GM23338 (cell line): ENCODE results near the gene PPP1R27. TPM values are rescaled to one million over a fixed set of nuclear protein-coding genes. Genes with fewer than 3 reads are reported as not detected.

Experiments
- ATAC-seq: fragments of 200-7000 bp; cut with Tn5 transposase; 3 replicates; pipeline ENCODE4 v1.9.1; 2020
- DNase-seq: peaks from one replicate; pipeline ENCODE4 v3.0.0-alpha.2; 2015; ENCODE audit warnings: low spot score
- H2AFZ ChIP-seq: fragments of 200-600 bp; sonication (generic); 2 replicates; pipeline ENCODE4 v1.8.0; 2016; ENCODE audit warnings: antibody characterized with exemption, mild to moderate bottlenecking, moderate library complexity
- H3F3A ChIP-seq: fragments of 200-600 bp; sonication (generic); replicated peaks from 2 replicates; pipeline ENCODE4 v1.8.0; 2017; ENCODE audit warnings: antibody characterized with exemption, mixed run types, low read depth
- H3K27ac ChIP-seq: fragments of 200-600 bp; sonication (generic); 2 replicates; pipeline ENCODE4 v1.6.1; 2016; ENCODE audit warnings: low read depth
- H3K27me3 ChIP-seq: fragments of 200-600 bp; sonication (generic); 2 replicates; pipeline ENCODE4 v1.8.0; 2016; ENCODE audit warnings: mild to moderate bottlenecking, mixed run types, moderate library complexity; ENCODE audit not compliant: insufficient read depth
- H3K36me3 ChIP-seq: fragments of 200-600 bp; sonication (generic); 2 replicates; pipeline ENCODE4 v1.8.0; 2016; ENCODE audit warnings: mild to moderate bottlenecking; ENCODE audit not compliant: insufficient read depth
- H3K4me1 ChIP-seq: fragments of 200-600 bp; sonication (generic); 2 replicates; pipeline ENCODE4 v1.8.0; 2016; ENCODE audit warnings: mild to moderate bottlenecking, moderate library complexity; ENCODE audit not compliant: insufficient read depth
- H3K4me2 ChIP-seq: fragments of 200-600 bp; sonication (generic); 2 replicates; pipeline ENCODE4 v1.7.1; 2017; ENCODE audit warnings: mixed run types
- H3K4me3 ChIP-seq: fragments of 200-600 bp; sonication (generic); 2 replicates; pipeline ENCODE4 v1.6.1; 2016; ENCODE audit warnings: mixed run types
- H3K79me2 ChIP-seq: fragments of 200-600 bp; sonication (generic); replicated peaks from 2 replicates; pipeline ENCODE4 v1.8.0; 2017; ENCODE audit warnings: mild to moderate bottlenecking; ENCODE audit not compliant: insufficient read depth
- H3K9me2 ChIP-seq: fragments of 200-600 bp; sonication (generic); 2 replicates; pipeline ENCODE4 v1.8.0; 2017; ENCODE audit not compliant: insufficient read depth
- H4K20me1 ChIP-seq: fragments of 200-600 bp; sonication (generic); replicated peaks from 2 replicates; pipeline ENCODE4 v1.8.0; 2017; ENCODE audit warnings: mild to moderate bottlenecking; ENCODE audit not compliant: insufficient read depth
- H3K27ac Mint-ChIP-seq: 2 replicates; pipeline ENCODE4 v1.8.0; 2020; ENCODE audit warnings: inconsistent platforms, mild to moderate bottlenecking, moderate library complexity, mixed read lengths
- H3K27me3 Mint-ChIP-seq: 3 replicates; pipeline ENCODE4 v1.8.0; 2022; ENCODE audit warnings: low read depth, mild to moderate bottlenecking, moderate library complexity, mixed read lengths, inconsistent platforms; ENCODE audit not compliant: insufficient read depth, poor library complexity
- H3K36me3 Mint-ChIP-seq: 3 replicates; pipeline ENCODE4 v1.8.0; 2021; ENCODE audit warnings: low read depth, mild to moderate bottlenecking, inconsistent platforms, moderate library complexity, mixed read lengths
- H3K4me1 Mint-ChIP-seq: 3 replicates; pipeline ENCODE4 v1.8.0; 2020; ENCODE audit warnings: mild to moderate bottlenecking, inconsistent platforms, mixed read lengths
- H3K4me3 Mint-ChIP-seq: 3 replicates; pipeline ENCODE4 v1.8.0; 2021; ENCODE audit warnings: moderate library complexity, mild to moderate bottlenecking, inconsistent platforms, mixed read lengths
- H3K9me3 Mint-ChIP-seq: 3 replicates; pipeline ENCODE4 v1.8.0; 2020; ENCODE audit warnings: moderate library complexity, mild to moderate bottlenecking, inconsistent platforms, mixed read lengths
- CREB1 ChIP-seq: fragments of 250-450 bp; sonication (Bioruptor Pico); IDR thresholded peaks from 2 replicates; pipeline ENCODE4 v1.5.0; 2020; ENCODE audit warnings: low read depth, mild to moderate bottlenecking, moderate library complexity
- EZH2 ChIP-seq: fragments of 200-600 bp; sonication (generic); IDR thresholded peaks from one replicate; pipeline ENCODE4 v1.8.0; 2017; ENCODE audit warnings: antibody characterized with exemption, mild to moderate bottlenecking, low read depth; ENCODE audit not compliant: unreplicated experiment
- EZH2phosphoT487 ChIP-seq: fragments of 200-600 bp; sonication (generic); IDR thresholded peaks from one replicate; pipeline ENCODE4 v1.8.1; 2018; ENCODE audit warnings: antibody characterized with exemption; ENCODE audit not compliant: unreplicated experiment
- JUNB ChIP-seq: IDR thresholded peaks from one replicate; pipeline ENCODE4 v1.6.1; 2016; ENCODE audit warnings: antibody characterized with exemption; ENCODE audit not compliant: unreplicated experiment
- NANOG ChIP-seq: IDR thresholded peaks from 2 replicates; pipeline ENCODE4 v1.6.1; 2016; ENCODE audit warnings: antibody characterized with exemption, borderline replicate concordance
- POLR2AphosphoS5 ChIP-seq: IDR thresholded peaks from 2 replicates; pipeline ENCODE4 v1.6.1; 2016; ENCODE audit warnings: antibody characterized with exemption, low read depth
- STAT1 ChIP-seq: IDR thresholded peaks from one replicate; pipeline ENCODE4 v1.6.1; 2016; ENCODE audit warnings: antibody characterized with exemption; ENCODE audit not compliant: unreplicated experiment
- ZNF114 ChIP-seq: fragments of 250-450 bp; sonication (Bioruptor Pico); IDR thresholded peaks from 2 replicates; pipeline ENCODE4 v1.5.0; 2020; ENCODE audit warnings: mild to moderate bottlenecking, moderate library complexity
- ZNF331 ChIP-seq: fragments of 250-450 bp; sonication (Bioruptor Pico); IDR thresholded peaks from 2 replicates; pipeline ENCODE4 v1.5.0; 2020; ENCODE audit warnings: low read depth, mild to moderate bottlenecking, moderate library complexity
- polyA plus RNA-seq: library from polyadenylated mRNA; unstranded; fragments of >200 nt; fragmentation: Nextera tagmentation; extraction: Ambion mirVana; gene quantifications from 2 replicates; pipeline ENCODE4 v1.2.1, GENCODE V29; 2016
- total RNA-seq: library from RNA; depleted of rRNA; stranded (reverse); fragments of >200 nt; shearing (Covaris generic); gene quantifications from 2 replicates; pipeline ENCODE4 v1.2.3, GENCODE V29; 2014
- TF ChIP-seq, protein P1 (sequence below): IDR thresholded peaks from 2 replicates; pipeline ENCODE4 v1.6.1; 2016; ENCODE audit warnings: antibody characterized with exemption
- TF ChIP-seq, protein P2 (sequence below), 2 experiments: fragments of 200-600 bp in 1 of 2; sonication (generic) in 1 of 2; conservative IDR thresholded peaks; 2 replicates each; pipeline versions ENCODE4 v1.5.1 to v1.6.1; 2016 to 2017; ENCODE audit warnings: antibody characterized with exemption in 2 of 2, low read depth in 2 of 2, mild to moderate bottlenecking in 2 of 2, moderate library complexity in 1 of 2
- TF ChIP-seq, protein P3 (sequence below): fragments of 250-450 bp; sonication (Bioruptor Pico); IDR thresholded peaks from 2 replicates; pipeline ENCODE4 v1.5.0; 2020; ENCODE audit warnings: mild to moderate bottlenecking, moderate library complexity

PPP1R27 gene
- total and polyA plus RNA-seq, 2 experiments from 2014 or later, result 0.65 TPM; not detected in 1

DNA sequence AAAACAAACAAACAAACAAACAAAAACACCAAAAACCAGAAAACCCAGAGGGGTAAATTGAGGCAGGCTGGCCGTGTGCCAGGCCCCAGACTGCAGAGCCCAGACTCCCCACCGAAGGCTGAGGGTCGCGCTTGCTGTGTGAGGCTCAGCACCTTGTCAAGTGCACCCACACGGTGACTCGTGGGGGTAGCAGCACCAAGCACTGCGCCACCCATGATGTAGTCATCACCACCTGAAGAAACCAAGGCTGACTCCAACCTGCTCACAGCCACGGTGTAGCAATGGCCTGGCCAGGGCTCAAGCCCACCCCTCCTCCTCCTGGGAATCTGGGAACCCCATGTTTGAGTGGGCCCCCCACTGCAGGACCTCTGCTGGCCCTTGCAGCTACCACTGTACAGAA lies 13.7 kb downstream of the PPP1R27 start (continued):
- TF ChIP-seq, protein P1, sequence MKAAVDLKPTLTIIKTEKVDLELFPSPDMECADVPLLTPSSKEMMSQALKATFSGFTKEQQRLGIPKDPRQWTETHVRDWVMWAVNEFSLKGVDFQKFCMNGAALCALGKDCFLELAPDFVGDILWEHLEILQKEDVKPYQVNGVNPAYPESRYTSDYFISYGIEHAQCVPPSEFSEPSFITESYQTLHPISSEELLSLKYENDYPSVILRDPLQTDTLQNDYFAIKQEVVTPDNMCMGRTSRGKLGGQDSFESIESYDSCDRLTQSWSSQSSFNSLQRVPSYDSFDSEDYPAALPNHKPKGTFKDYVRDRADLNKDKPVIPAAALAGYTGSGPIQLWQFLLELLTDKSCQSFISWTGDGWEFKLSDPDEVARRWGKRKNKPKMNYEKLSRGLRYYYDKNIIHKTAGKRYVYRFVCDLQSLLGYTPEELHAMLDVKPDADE, result no peak
- TF ChIP-seq ZNF114 (CRISPR knock-in tag) (no peak), EZH2phosphoT487 (no peak)
- TF ChIP-seq, protein P2, sequence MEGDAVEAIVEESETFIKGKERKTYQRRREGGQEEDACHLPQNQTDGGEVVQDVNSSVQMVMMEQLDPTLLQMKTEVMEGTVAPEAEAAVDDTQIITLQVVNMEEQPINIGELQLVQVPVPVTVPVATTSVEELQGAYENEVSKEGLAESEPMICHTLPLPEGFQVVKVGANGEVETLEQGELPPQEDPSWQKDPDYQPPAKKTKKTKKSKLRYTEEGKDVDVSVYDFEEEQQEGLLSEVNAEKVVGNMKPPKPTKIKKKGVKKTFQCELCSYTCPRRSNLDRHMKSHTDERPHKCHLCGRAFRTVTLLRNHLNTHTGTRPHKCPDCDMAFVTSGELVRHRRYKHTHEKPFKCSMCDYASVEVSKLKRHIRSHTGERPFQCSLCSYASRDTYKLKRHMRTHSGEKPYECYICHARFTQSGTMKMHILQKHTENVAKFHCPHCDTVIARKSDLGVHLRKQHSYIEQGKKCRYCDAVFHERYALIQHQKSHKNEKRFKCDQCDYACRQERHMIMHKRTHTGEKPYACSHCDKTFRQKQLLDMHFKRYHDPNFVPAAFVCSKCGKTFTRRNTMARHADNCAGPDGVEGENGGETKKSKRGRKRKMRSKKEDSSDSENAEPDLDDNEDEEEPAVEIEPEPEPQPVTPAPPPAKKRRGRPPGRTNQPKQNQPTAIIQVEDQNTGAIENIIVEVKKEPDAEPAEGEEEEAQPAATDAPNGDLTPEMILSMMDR (conservative IDR thresholded peaks at IDR 0.05; ENCODE audit: low read depth in 2 of 2), result no peak

DNA sequence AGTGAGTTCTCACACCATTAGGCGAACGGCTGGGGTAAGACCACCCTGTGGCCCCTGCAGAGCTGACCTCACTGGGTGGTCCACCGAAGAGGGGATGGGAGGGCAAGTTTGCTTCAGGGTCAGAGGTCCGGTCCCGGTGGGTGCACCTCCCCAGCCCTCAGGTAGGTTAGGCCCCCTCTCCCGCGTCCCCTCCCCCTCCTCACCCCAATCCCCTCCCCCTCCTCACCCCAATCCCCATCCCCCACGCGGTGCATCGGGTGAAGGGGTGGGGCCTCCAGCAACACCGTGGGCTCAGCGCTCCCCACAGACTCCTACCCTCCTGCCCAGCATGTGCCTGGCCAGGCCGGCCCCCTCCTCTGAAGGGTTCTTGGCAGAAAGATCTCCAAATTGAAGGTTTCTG lies 15.1 kb downstream of the PPP1R27 start:
- Histone ChIP-seq H2AFZ (no peak overlapping the region), H3K4me2 (peak overlapping the region; percentile 60; the same call in 1 of the 2 replicates), H3K27me3 (no peaks in the 10 kb centered on the region), H4K20me1 (no peaks in the 10 kb centered on the region), H3K79me2 (no peaks in the 10 kb centered on the region), H3K9me2 (no peaks in the 10 kb centered on the region), H3K27ac (no peak overlapping the region), H3K4me3 (no peak overlapping the region), H3K36me3 (no peaks in the 10 kb centered on the region), H3K4me1 (peaks cover 5% of the 10 kb centered on the region), H3F3A (peaks cover 3% of the 10 kb centered on the region; the same call in 1 of the 2 replicates)
- Mint-ChIP-seq H3K27me3 (peaks cover 5% of the 10 kb centered on the region), H3K4me1 (peaks cover 3% of the 10 kb centered on the region), H3K4me3 (no peak overlapping the region), H3K27ac (no peak overlapping the region), H3K9me3 (no peaks in the 10 kb centered on the region), H3K36me3 (no peaks in the 10 kb centered on the region)
- ATAC-seq, result peak; percentile 29
- peak; percentile 24 for DNase-seq
- TF ChIP-seq NANOG, result no peak
- TF ChIP-seq ZNF331, result no peak
- TF ChIP-seq, protein P1, result no peak
- no peak for TF ChIP-seq JUNB
- TF ChIP-seq, protein P2 (conservative IDR thresholded peaks at IDR 0.05; ENCODE audit: low read depth in 2 of 2), result no peak
- TF ChIP-seq CREB1, result no peak
- no peak for TF ChIP-seq EZH2phosphoT487
- TF ChIP-seq ZNF114 (CRISPR knock-in tag), result no peak
- no peak for TF ChIP-seq POLR2AphosphoS5
- TF ChIP-seq, protein P3, sequence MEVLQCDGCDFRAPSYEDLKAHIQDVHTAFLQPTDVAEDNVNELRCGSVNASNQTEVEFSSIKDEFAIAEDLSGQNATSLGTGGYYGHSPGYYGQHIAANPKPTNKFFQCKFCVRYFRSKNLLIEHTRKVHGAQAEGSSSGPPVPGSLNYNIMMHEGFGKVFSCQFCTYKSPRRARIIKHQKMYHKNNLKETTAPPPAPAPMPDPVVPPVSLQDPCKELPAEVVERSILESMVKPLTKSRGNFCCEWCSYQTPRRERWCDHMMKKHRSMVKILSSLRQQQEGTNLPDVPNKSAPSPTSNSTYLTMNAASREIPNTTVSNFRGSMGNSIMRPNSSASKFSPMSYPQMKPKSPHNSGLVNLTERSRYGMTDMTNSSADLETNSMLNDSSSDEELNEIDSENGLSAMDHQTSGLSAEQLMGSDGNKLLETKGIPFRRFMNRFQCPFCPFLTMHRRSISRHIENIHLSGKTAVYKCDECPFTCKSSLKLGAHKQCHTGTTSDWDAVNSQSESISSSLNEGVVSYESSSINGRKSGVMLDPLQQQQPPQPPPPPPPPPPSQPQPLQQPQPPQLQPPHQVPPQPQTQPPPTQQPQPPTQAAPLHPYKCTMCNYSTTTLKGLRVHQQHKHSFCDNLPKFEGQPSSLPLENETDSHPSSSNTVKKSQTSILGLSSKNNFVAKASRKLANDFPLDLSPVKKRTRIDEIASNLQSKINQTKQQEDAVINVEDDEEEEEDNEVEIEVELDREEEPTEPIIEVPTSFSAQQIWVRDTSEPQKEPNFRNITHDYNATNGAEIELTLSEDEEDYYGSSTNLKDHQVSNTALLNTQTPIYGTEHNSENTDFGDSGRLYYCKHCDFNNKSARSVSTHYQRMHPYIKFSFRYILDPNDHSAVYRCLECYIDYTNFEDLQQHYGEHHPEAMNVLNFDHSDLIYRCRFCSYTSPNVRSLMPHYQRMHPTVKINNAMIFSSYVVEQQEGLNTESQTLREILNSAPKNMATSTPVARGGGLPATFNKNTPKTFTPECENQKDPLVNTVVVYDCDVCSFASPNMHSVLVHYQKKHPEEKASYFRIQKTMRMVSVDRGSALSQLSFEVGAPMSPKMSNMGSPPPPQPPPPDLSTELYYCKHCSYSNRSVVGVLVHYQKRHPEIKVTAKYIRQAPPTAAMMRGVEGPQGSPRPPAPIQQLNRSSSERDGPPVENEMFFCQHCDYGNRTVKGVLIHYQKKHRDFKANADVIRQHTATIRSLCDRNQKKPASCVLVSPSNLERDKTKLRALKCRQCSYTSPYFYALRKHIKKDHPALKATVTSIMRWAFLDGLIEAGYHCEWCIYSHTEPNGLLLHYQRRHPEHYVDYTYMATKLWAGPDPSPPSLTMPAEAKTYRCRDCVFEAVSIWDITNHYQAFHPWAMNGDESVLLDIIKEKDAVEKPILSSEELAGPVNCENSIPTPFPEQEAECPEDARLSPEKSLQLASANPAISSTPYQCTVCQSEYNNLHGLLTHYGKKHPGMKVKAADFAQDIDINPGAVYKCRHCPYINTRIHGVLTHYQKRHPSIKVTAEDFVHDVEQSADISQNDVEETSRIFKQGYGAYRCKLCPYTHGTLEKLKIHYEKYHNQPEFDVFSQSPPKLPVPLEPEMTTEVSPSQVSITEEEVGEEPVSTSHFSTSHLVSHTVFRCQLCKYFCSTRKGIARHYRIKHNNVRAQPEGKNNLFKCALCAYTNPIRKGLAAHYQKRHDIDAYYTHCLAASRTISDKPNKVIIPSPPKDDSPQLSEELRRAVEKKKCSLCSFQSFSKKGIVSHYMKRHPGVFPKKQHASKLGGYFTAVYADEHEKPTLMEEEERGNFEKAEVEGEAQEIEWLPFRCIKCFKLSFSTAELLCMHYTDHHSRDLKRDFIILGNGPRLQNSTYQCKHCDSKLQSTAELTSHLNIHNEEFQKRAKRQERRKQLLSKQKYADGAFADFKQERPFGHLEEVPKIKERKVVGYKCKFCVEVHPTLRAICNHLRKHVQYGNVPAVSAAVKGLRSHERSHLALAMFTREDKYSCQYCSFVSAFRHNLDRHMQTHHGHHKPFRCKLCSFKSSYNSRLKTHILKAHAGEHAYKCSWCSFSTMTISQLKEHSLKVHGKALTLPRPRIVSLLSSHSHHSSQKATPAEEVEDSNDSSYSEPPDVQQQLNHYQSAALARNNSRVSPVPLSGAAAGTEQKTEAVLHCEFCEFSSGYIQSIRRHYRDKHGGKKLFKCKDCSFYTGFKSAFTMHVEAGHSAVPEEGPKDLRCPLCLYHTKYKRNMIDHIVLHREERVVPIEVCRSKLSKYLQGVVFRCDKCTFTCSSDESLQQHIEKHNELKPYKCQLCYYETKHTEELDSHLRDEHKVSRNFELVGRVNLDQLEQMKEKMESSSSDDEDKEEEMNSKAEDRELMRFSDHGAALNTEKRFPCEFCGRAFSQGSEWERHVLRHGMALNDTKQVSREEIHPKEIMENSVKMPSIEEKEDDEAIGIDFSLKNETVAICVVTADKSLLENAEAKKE (CRISPR knock-in tag), result no peak
- TF ChIP-seq EZH2, result no peak
- no peak for TF ChIP-seq STAT1
